K562 (cell line): ENCODE results near the gene APC. TPM values are rescaled to one million over a fixed set of nuclear protein-coding genes. Genes with fewer than 3 reads are reported as not detected.
A peak's percentile ranks its signal among the peaks of the same experiment; 100 is the strongest.

Experiments
- CBFA2T3 ChIP-seq: fragments of 450-650 bp; IDR thresholded peaks from 2 replicates; pipeline ENCODE4 v1.6.1; 2017
- REST ChIP-seq, 2 experiments: fragments of 450-650 bp; formaldehyde crosslinking in 1 of 2; IDR thresholded peaks; 2 replicates each; pipeline versions ENCODE4 v1.4.0 to v1.6.1; 2014 to 2020; ENCODE audit warnings: mild to moderate bottlenecking in 2 of 2, borderline replicate concordance in 1 of 2, low read depth in 1 of 2
- SMARCA4 ChIP-seq: fragments of 450-650 bp; IDR thresholded peaks from 2 replicates; pipeline ENCODE4 v1.6.1; 2016
- TCF15 ChIP-seq: fragments of 250-450 bp; sonication (Bioruptor Pico); IDR thresholded peaks from 2 replicates; pipeline ENCODE4 v1.8.0; 2022; ENCODE audit warnings: moderate library complexity, mild to moderate bottlenecking, inconsistent platforms
- THAP7 ChIP-seq: fragments of 250-450 bp; sonication (Bioruptor Pico); IDR thresholded peaks from 2 replicates; pipeline ENCODE4 v1.5.0; 2021
- TOE1 ChIP-seq, 2 experiments: fragments of 450-650 bp in 1 of 2; sonication (generic) in 1 of 2; formaldehyde crosslinking in 1 of 2; IDR thresholded peaks; 2 replicates each; pipeline versions ENCODE4 v1.7.1 to v1.8.0; 2016 to 2022; ENCODE audit warnings: borderline replicate concordance in 2 of 2, mild to moderate bottlenecking in 2 of 2, antibody characterized with exemption in 1 of 2, inconsistent platforms in 1 of 2, low read depth in 1 of 2, missing genetic modification reagents in 1 of 2, moderate library complexity in 1 of 2
- ZBED1 ChIP-seq: IDR thresholded peaks from 2 replicates; pipeline ENCODE4 v1.6.1; 2014
- ZEB2 ChIP-seq: fragments of 450-650 bp; IDR thresholded peaks from 2 replicates; pipeline ENCODE4 v1.6.1; 2016
- ZNF512 ChIP-seq: IDR thresholded peaks from 2 replicates; pipeline ENCODE4 v1.6.1; 2016; ENCODE audit warnings: missing genetic modification characterization, missing compliant biosample characterization
- polyA plus RNA-seq, 8 experiments: library from polyadenylated mRNA; depleted of rRNA in 4 of 8; stranded (reverse) in 5 of 8; unstranded in 3 of 8; fragments of >200 nt; fragmentation: Nextera tagmentation in 2 of 8; fragmentation: Illumina TruSeq in 1 of 8; extraction: Ambion mirVana in 2 of 8; extraction: Trizol in 1 of 8; gene quantifications; 2 replicates each; pipeline versions ENCODE4 v1.2.1 to v1.2.3, GENCODE V29; 2011 to 2014; ENCODE audit warnings: inconsistent platforms in 1 of 8, missing spikeins in 1 of 8
- total RNA-seq, 7 experiments: library from RNA; depleted of rRNA in 6 of 7; stranded (reverse); fragments of >200 nt in 6 of 7; fragmentation: Illumina TruSeq in 2 of 7; extraction: Trizol in 2 of 7; gene quantifications; 2 replicates each; pipeline versions ENCODE4 v1.2.1 to v1.2.3, GENCODE V29; 2011 to 2021; ENCODE audit warnings: low replicate concordance in 1 of 7

APC gene
- total and polyA plus RNA-seq, 9 of the 15 experiments (the other 6 are each of a cell fraction or from before 2014, with no cell fraction given), result 5.7 to 29.5 (median 15.4) TPM

GRCh38 chr5:112795944-112796678 lies 58.4 kb downstream of the APC start (continued):
- TF ChIP-seq ZEB2, result peak; percentile 61
- TF ChIP-seq CBFA2T3, result peak; percentile 67
- TF ChIP-seq TOE1 (IDR thresholded peaks at IDR 0.05; ENCODE audit: borderline replicate concordance), result no peak
- TF ChIP-seq TOE1 (CRISPR knock-in tag; IDR thresholded peaks at IDR 0.05; ENCODE audit: borderline replicate concordance, low read depth), result no peak
- no peak for TF ChIP-seq ZBED1
- TF ChIP-seq SMARCA4, result 0 out of 2 replicates have a peak, but pooled peaks have one; percentile 25
- no peak for TF ChIP-seq TCF15
- TF ChIP-seq THAP7, result no peak
- TF ChIP-seq ZNF512 (tag), result no peak
- no peak for TF ChIP-seq REST (IDR thresholded peaks at IDR 0.05; ENCODE audit: borderline replicate concordance)
- no peak for TF ChIP-seq REST (CRISPR knock-in tag; IDR thresholded peaks at IDR 0.05; ENCODE audit: low read depth)
- TF ChIP-seq, all 486 proteins: peak for 23
